GM23338 (cell line): Measurements from ENCODE around the gene CMIP.

Experiments
- CTCF ChIP-seq, 2 experiments: fragments of 200-600 bp in 1 of 2; sonication (generic) in 1 of 2; conservative IDR thresholded peaks; 2 replicates each; pipeline versions ENCODE4 v1.5.1 to v1.6.1; 2016 to 2017; ENCODE audit warnings: antibody characterized with exemption in 2 of 2, low read depth in 2 of 2, mild to moderate bottlenecking in 2 of 2, moderate library complexity in 1 of 2
- EZH2 ChIP-seq: fragments of 200-600 bp; sonication (generic); IDR thresholded peaks from one replicate; pipeline ENCODE4 v1.8.0; 2017; ENCODE audit warnings: antibody characterized with exemption, mild to moderate bottlenecking, low read depth; ENCODE audit not compliant: unreplicated experiment
- POLR2AphosphoS5 ChIP-seq: IDR thresholded peaks from 2 replicates; pipeline ENCODE4 v1.6.1; 2016; ENCODE audit warnings: antibody characterized with exemption, low read depth

- TF ChIP-seq POLR2AphosphoS5 (no peak), CTCF (conservative IDR thresholded peaks at IDR 0.05; ENCODE audit: low read depth in 2 of 2) (no peak), EZH2 (no peak)
Measured at GRCh38 chr16:81629896-81630634, 185.5 kb downstream of the CMIP start.
